Left colon (tissue), 2 donors: ENCODE results near the gene DGKQ. TPM values are rescaled to one million over a fixed set of nuclear protein-coding genes. Genes with fewer than 3 reads are reported as not detected.

Experiments used
- ATAC-seq: fragments of 200-7000 bp; cut with Tn5 transposase; one replicate; pipeline ENCODE4 v1.9.1; 2020; ENCODE audit warnings: mild to moderate bottlenecking, moderate library complexity
- DNase-seq, 2 donors: peaks; one replicate each; pipeline ENCODE4 v3.0.0-alpha.2; 2020
- intact Hi-C, 2 donors: fragments of 100-400 bp; cut with DNase I in 1 of 2; cut with micrococcal nuclease in 1 of 2; formaldehyde crosslinking; loops; one replicate each; pipeline versions ENCODE4 v1.11.2 to v1.14.0; 2022; cut with DNase I, micrococcal nuclease
- total RNA-seq, 2 donors: library from RNA; stranded (reverse); fragmentation: NEBNext Ultra II Directional; extraction: Animal tissue kit (Norgen Biotek cat#: 25700); gene quantifications; one replicate each; pipeline ENCODE4 v1.2.1, GENCODE V29; 2021
- donor health status: DM: no; HTN: no; CAD: no.
- donor health status: DM: yes; HTN: yes; CAD: no.

DGKQ gene
- total RNA-seq, 2 donors from 2014 or later = 47.8 to 49.6 TPM

GRCh38 chr4:998096-998691, 24.8 kb upstream of the DGKQ start:
- DNase-seq (no peak), ATAC-seq (no peak)
- intact Hi-C loops = no loop called here

DNA sequence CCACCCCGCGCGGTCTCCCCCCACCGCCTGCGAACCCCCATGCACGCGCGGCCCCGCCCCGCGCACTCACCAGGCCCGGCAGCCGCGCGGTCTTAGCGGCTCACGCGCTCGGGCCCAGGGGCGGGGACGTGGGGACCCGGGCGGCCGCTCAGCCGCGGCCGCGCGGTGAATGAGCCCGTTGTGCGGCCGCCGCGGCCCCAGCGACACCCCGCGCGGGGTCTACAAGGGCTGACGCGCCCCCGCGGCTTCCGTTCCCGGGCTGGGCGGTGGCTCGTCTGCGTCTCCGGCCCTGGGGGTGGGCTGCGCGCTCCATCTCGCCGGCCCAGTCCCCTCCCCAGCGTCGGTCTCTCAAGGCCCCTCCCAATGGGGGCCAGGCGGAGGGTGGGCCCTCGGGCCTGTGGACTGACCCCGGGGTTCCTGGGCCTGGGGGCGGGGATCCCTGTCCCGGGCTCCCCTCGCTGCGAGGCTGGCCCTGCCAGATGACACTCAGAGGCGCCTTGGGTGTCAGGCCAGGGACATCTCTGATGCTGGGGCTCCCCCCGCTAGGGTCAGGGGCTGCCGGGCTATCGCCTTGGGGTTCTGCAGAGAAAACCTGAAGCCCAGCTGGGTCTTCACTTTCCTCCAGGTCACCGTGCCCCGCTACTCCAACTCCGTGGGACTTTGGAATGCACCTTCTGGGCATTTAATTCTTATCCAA, 24.2 kb upstream of the DGKQ start:
- DNase-seq (no peak), ATAC-seq (no peak)
- intact Hi-C loops = no loop called here

DNA sequence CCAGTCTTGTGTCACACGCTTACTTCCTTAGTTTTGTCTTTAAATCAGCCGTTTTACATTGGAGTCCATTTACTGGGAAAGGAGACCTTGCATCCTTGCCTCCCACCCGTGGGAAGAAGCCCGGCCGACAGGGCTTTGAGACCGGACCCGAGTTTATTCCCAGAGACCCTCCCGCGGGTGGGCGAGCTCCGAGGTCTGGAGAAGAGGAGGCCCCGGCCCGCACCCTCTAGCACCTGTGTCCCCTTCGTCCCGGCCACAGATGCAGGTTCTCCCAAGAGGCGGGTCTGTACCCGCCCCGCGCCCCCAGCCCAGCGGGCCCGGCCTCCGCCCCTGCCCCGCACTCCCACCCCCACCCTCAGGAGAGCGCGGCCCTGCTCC, 23.6 kb upstream of the DGKQ start:
- intact Hi-C loops = no loop called here
- ATAC-seq (no peak), DNase-seq (no peak)

DNA sequence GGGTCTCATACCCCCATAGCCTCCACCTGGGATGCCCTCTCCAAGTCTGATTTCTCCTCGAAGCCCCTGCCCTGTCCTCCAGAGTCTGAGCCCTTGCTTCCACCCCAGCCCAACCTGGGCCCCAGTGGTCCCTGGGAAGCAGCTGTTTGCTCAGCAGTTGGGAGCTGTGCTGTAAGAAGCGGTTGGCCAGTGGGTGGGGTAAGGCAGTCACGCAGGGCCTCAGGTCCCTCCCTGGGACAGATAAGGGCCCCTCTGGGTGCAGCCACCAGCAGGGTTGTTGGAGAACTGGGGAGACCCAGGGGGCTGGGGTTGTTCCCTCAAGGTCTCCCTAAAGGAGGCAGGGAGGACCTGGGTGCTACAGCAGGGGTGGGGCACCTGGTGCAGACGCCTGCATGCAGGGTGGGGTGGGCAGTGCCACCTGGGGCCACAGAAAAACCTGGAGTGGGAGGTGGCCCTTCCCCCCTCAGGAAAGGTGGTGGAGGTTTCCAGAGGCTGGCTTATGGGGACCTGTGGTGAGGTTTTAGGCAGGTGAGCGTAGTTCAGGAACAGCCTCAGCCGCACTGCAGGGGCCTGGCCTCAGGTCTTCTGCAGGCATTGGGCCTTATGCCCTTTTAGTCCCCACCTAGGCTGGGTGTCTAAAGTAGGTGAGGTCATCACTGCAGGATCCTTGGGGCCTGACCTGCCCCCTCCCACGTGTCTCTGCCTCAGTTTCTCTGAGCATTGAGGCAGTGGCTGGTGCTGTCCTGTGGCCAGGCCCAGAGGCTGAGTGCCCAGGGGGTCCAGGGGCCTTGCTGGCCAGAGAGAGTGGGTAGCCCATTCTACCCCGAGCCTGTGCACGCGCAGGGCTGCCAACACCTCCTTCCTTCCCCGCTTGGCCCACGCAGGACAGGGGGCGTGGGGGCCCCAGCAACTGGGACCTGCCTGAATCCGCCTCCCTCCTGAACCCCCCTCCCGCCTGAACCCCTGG, 22.9 kb upstream of the DGKQ start:
- ATAC-seq (no peak), DNase-seq (no peak)
- intact Hi-C loops = no loop called here

- intact Hi-C loops = no loop called here
- no peak for DNase-seq
- no peak for ATAC-seq
Measured at GRCh38 chr4:995311-996026, 22.1 kb upstream of the DGKQ start.

DNA sequence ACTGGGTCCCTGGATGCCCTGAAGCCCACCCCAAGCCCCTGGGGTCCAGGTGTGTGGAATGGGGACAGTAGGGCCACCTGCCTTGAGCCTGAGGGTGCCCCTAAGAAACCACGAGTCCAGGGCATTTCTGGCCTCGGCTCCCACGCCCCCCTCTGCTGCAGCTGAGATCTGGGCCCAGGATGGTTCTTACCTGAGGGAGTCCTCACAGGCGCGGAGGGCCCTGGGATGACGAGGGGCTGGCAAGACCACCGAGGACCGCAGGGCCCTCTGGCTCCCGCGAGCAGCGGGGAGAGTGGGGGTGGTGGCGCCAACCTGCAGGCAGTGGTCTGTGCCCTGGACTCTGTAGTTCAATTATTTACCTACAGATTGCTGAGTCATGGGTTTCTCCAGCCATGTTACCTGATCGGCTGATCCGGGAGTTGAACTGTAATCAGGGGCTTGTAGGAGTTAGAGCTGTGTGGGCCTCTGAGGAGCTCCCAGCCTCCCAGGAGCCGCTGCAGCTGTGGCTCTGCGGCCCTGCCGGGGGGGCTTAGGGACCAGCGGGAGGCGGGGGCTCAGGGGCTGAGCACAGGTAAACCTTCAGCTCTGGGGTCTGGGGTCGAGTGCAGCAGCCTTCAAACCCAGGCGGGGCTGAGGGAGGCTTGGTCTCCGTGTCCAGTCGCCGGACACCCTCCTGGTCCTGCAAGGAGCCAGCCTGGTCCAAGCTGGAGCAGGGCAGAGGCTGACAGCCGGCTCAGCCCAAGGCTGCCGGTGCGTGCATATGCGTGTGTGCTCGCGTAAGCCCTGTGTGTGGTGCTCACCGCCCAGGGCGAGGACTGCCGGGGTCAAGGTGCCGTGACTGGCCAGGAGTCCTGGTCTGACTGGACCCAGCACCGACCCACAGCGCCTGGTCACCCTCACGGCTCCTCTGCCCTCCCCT, 20.0 kb upstream of the DGKQ start, which contains the start of gene SLC26A1:
Gene SLC26A1 (minus strand): TSS at position 294 of the 919 bp plus-strand sequence. CDS start 1,701 bp downstream, outside the sequence.
- peak; percentile 68 for ATAC-seq
- DNase-seq = peak in 1 of 2 donors; percentile 62
- intact Hi-C loops = no loop called here

DNA sequence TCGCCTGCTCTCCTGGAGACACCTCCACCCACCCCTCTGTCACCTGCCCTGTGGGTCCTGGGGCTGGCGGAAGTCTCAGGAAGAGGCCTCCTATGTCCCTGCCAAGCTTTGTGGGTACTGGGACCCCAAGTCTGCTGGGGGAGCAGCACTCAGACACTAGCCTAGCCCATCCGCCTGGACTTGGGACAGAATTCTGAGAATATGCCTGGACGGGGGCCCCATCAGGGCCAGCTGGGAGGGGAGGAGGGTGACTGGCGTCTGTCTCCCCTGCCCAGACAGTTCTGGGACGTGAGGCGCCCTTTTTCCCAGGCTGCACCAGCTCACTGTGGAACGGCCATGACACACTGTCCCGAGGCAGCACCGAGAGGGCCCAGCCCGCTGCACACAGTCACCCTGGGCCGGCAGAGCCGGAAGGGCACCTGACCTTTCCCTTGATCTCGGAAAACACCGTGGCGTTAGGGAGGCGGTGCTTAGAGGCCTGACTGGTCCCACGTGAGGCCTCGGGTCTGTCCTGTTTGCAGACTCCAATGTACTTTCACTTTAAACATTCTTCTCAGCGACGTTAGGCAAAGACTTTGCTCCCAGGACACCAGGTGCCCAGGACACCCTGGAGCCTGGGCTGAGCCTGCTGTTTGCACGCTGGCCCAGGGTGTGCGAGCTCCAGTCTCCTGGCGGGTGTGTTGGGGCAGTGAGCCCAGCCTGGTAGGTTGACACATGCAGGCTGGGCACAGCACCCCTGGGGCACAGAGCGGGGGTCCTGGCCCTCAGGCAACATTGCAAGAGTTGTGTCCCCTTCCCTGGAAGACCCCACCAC, 19.1 kb upstream of the DGKQ start:
- peak; percentile 84 to 92 for DNase-seq
- peak; percentile 82 for ATAC-seq
- intact Hi-C loops = no loop called here

GRCh38 chr4:991451-992296, 18.3 kb upstream of the DGKQ start:
- intact Hi-C loops = no loop called here
- no peak for ATAC-seq
- DNase-seq = no peak

DNA sequence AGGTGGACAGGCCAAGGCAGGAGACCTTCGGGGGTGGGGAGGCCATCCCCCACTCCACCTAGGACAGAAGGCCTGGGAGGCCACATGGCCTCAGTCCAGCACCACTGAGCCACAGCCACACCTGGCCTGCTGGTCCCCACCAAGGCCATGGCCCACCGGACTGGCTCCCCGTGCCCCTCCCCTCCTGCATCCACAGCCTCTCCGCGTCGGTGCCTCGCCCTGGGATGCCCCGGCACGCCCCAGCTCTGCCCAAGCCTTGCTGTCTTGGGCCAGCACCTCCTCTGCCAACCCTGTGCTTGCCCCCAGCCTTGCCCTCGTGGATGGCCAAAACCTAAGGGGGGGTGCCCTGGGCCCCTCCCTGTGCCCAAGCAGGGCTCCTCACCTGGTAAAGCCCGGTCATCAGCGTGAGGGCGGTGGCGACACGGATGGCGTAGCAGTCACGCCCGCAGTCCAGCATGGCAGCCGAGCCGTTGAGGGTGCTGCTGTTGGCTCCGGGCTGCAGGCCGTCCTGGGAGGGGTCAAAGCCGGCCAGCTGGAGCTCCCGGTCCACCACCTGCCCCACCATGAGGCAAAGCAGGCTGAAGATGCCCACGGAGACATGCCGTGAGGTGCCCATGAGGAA, 17.5 kb upstream of the DGKQ start:
- no peak for ATAC-seq
- DNase-seq = no peak
- intact Hi-C loops = no loop called here

GRCh38 chr4:989722-990471, 16.5 kb upstream of the DGKQ start:
- no peak for ATAC-seq
- intact Hi-C loops = no loop called here
- DNase-seq = no peak

- intact Hi-C loops = no loop called here
- ATAC-seq = no peak
- no peak for DNase-seq
Measured at GRCh38 chr4:988726-989721, 15.7 kb upstream of the DGKQ start.

DNA sequence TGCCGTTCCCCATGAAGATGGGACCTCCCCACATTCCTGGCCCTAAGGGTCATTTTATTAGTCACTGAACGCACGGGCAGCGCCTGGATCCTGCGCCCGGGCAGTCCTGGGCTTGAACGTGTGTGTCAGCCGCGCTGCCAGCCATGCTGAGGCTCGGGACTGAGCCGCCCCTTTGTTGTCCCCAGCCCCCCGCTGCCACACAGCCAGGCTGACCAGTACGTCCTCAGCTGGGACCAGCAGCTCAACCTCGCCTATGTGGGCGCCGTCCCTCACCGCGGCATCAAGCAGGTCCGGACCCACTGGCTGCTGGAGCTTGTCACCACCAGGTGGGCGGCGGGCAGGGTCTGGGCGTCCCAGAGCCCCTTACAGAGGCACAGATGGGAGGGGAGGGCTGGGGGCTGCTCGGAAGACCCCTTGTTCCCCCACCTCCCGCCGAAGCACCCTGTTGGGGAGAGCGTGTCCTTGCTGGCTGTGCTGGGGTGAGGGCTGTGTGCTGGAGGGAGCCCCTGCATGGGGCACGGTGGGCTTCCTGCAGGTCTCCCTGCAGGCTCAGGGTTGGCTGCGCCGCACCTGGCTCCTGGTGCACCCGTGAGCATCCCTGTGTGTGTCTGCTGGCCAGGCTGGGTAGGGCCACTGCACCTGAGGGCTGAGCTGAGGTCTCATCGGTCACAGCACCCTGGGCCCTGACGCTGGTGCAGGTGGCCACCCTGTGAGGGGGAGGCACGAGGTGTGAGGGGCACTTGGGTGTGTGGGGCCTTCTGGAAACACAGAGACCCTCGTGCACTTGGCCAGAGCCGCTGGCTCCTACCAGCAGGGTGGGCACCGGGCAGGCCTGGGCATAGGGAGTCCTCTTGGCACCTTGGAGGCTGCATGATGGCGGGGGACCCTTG, 14.5 kb upstream of the DGKQ start:
- DNase-seq = peak in 1 of 2 donors; percentile 27
- ATAC-seq = no peak
- intact Hi-C loops = no loop called here
